HG03159 (cell line): Measurements from ENCODE around the gene DSTN.
"Not testable (repeated sequence)": the region's sequence is repeated elsewhere in the genome, so short reads cannot be mapped to it uniquely, and the experiment has no call there.

Experiments
- ATAC-seq: cut with Tn5 transposase; IDR thresholded peaks from one replicate; pipeline ENCODE4 v1.9.1; 2021; ENCODE audit warnings: mild to moderate bottlenecking, moderate library complexity; ENCODE audit not compliant: unreplicated experiment

Gene DSTN

DNA sequence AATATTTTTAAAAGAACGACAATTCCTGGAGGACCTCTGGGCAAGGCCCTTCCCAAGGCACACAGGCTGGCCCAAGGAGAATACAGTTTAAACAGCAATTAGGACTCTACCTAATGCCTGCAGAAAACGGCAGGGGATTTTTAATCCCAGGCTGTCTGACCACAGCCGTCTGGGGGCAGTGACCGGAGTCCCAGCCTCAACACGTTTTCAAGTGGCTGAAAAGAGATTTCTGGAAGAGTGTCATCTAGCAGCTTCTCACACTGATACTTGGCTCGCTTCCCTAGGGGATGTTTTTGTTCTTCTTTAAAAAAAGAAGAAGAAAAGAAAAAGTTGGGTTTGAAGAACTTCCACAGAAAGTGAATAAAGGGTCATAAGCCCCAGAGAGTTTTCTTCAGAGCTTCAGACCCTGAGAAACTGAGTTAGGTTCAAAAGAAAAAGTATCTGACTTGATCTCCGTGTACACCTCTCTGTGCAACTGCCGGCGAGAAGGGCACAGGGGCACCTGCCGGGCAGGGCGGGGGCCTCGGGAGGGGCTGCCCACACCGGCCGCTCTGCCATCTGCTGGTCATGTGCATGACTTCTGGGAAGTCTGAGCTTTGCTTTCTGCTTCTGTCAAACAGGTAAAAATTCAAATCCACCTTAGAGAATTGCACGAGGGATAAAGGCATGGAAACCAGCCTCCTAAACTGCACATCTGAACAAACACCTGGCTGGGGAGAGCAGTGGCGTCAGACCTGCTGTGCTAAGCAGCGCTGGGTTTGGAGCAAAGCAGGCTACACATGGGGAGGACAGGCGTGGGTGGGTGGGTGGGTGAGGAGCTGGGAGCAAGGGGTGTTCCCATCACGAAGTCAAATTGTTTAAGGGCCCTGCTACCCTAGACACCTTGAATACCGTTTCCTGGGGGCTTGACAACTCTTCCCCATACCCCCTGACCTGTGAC lies 79.2 kb downstream of the DSTN start:
- ATAC-seq = no peak

DNA sequence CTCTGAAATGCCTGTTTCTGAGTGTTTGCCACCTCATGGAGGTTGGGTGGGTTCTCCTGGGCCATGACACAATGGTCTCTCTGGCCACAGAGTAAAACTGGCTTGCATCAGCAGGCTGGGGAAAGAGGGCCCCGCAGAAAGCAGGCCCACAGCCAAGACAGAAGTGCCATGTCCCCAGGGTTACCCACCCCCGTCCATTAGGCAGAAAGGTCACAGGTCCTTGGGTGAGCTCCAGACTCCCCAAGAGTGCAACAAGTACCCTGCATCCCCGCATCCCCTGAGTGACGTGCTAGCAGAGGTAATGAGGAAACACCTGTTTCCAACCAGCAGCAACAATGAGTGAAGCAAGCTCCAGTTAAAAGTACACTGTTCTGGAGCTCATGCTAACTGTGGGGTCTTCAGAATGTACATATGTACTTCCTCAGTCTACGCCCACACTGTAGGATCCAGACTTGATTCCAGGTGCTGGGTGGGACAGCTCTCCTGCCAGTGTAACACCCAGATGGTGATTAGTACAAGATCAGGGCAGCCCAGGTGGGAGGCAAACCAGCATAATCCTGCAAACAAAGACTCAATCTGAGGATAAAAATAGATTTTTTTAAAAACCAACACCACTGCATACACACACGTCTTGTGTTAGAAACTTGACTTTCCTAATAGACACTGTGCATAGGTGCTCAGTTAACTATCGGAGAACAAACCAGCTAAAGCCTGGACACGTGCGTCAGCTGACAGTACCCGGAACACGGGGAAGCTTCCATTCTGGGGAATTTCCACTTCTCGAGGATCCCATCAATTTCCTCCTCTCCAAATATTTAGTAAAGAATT lies 80.6 kb downstream of the DSTN start:
- ATAC-seq = no peak

DNA sequence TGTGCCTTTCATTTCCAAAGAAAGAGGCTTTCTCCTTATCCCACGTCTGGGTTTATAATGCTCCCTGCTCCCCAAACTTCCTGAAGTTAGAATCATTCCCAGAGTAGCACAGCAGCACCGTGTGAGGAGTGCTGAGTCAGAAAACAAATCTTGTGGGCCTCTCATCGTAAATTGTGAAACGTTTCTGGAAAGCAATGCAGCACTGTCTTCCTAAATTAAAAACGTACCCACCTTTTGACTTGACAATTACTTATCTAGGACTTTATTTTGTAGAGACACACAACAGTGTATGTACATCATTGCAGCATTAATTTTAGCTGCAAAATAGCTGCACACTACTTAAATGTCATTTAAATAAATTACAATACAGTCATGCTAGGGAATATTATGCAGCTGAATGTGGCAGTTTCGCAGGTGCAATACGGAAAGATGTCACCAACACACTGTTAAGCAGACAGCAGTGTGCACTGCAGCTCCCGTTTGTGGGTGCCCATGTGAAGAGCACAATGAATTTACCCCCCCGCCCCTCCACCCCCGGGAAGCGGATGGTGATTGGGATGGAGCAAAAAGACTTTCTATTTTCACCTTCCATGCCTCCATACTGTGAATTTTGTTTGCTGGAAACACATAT lies 81.4 kb downstream of the DSTN start:
- ATAC-seq = no peak

DNA sequence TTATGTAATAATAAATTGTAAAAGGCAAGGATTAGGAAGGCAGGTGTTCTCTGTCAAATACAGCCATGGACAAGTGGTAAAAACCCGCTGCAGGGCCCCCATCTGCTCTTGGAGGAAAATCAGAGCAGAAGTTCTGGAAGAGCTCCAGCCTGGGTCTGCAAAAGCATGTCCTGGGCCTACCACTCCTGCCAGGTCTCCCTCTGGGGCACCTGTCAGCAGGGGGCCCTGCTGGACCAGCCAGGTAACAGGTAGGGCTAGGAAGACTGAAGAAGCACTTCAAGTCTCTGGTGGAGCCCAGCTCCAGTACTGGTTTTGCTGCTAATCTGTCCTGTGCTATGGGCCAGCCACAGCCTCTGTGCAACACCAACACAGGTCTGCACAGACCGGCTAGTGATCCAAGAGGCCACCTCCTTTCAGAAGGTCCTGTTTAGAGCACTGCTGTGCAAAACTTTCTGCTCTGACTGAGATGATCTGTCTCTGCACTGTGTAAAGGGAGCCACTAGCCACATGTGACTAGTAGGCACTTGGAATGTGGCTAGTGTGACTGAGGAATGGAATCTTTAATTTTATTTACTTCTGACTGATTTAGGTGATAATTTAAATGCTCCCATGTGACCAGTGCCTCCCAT lies 82.0 kb downstream of the DSTN start:
- ATAC-seq = no peak

DNA sequence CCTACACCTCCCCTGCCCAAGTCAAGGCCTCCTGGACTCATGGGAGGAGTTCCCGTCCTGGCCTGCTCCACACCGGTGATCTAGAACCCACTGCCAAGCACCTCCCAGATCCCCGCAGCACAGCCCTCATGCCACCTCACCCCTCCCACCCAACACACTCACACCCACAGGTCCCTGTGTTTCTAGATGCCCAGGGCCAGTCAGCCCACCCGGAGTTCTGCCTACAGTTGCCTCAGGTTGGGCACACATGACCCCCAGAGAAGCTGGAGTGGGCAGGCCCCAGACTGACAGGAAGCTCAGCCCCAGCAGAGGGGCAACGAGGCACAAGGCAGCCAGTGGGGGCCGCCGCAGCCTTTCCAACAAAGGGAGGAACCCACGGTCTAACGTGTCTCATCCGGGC lies 82.5 kb downstream of the DSTN start:
- ATAC-seq = no peak

DNA sequence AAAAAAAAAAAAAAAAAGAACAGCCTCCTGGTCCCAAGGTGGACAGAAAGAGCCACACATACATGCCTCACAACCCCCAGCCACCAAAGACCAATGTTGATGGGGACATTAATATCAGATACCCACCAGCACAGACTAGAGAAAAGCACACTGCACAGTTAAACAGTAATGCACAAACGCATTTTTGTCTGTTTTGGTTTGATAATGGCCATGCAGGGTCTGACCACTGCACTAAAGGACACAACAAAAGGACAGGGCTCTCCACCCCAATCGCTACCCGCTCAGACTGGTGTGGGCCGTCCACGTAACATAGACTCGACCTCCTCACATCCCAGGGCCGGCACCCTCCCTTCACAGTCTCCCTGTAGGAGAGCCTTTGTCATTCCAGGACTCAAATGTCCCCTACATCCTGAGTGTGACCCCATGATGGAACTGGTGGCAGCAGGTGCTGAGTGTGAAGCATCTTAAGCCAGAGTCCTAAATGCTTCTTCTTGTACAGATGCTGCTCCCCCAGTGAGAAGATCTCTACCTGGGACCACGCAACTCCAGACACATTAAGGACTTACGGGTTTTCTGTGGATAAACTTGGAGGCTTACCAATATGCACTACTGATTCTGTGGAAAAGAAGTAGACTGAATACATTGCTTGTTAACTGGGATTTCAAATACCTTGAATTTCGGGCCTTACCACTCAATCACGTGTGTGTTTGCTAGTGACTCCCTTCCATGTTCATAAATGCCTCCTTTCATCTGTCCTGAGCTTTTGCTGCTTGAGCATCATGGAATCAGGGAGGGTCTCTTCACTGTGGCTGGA lies 84.2 kb downstream of the DSTN start:
- ATAC-seq = no peak

DNA sequence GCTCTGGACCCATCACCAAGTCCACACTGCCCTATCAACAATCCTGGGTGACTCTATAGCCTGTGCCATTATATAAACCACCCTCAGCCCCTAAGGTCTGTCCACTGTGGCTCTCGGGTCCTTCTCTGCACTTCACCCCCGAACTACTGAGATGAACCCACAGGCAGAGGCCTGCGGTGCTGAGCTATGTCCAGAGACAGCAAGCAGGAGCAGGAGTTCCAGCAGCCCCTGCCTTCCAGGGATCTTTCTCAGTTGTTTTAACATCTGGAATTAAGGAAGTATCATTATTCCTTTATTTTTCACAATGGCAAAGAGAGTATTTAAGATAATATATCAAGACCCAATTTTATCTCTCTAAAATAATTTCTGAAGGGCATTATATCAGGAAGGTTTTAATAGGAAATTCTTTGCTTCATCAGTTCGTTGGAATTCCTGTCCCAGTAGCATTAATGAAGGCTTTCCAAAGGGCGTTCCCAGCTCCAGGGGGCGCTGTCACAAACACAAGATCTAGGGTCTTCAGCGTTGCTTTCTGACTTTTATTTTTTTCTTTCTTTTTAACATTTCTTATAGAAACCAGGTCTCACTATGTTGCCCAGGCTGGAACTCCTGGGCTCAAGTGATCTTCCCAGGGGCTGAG lies 84.9 kb downstream of the DSTN start:
- no peak for ATAC-seq

DNA sequence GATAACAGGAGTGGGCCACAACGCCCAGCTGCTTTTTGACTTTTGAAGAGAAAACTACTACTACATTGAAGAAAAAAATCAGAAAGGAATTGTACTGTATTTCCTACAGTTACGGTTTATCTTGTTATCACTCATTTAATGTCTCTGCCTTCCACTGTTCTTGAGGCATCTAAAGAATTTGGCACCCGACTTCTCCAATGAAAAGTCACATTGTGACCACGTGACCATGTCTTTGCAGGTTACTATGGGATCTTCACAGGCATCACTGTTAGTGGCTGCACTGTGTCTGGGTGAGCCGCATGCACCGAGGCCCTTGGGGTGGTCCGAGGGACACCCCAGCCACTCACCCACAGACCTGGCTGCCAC lies 85.4 kb downstream of the DSTN start:
- no peak for ATAC-seq

DNA sequence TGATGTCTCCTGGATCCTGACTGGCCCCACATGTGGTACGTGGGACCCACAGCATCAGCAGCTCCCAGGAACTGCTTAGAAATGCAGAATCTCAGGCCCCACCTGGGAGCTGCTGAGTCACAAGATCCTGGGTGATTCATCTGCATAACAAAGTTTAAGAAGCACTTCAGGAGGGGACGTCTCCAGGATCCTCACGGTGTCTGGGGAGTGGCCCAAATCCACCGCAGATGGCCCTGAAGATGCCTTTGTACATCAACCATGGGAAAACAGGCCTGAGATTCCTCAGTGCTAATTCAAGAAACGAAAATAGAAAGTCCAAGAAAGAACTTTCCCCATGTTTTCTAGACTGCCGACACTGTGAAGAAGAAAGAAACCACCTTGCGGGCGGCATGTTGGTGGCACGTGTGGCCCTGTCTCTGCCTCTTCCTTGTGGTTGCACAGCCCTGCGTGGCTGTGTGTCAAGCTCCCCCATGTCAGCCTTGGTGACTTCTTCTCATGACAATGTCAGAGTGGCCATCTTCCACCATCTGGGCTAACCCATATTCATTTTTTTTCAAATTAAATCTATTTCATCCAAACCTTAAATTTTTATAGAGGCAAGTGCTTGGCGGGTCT lies 86.1 kb downstream of the DSTN start:
- no peak for ATAC-seq

DNA sequence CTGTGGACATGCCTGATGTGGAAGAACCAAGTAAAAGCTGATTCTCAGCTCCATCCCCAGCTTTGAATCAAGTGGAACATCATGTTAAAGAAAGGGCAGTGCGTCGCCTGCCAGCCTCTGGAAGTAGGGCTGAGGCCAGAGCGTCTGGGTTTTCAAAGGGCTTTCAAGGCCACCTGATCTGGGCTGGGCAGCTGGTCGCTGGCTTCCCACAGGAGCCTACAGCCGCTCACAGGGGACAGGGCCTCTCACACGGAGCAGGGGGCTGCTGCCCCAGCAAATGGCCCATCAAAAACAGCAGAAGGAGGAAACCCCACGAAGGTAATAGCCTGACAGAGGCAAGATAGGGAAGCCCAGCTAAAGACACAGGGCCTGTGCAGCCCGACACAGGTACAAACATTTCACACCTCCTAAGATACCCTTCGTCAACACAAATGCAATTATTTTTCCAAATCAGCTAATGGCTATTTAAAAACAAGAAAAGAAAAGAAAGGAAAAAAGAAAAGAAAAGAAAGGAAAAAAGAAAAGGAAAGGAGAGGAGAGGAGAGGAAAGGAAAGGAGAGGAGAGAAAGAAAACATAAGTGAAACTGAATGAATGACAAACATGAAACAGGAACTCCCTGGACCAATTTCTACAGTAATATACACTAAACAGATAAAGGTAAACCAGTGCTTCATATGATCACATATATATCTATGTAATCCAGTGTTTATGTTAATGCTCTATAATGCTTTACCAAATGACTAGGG lies 87.4 kb downstream of the DSTN start:
- no peak for ATAC-seq

DNA sequence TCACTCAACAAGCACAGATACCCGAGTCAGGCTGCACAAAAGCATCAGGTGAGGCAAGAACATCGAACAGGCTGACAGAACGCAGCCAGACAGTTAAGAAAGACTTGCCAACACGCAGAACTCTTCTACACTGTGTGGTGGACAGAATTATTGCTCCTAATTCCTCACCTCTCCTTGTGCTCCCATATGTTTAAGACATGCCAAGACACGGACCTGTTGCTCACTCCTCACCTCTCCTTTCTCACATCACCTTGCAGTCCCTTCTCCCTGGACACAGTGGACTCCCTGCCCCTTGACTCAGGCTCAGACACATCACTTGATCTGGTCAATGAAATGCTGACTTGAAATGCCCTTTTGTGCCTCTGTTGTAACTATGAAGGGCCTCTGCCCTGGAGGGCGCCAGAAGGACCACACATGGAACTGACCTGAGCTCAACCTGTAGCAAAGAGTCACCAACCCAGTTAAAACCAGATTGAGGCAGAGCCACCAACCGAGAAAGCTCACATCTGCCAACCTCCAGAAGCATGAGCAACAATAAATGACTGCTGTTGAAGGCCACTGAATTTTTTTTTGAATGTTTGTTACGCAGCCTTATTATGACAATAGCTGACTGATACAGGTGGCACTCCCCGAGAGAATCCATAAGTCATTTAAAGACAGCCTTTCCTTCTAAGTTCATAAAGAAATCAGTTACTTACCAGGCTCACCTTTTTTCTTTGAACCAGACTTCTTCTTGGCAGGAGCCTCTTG lies 88.2 kb downstream of the DSTN start:
- ATAC-seq = no peak

DNA sequence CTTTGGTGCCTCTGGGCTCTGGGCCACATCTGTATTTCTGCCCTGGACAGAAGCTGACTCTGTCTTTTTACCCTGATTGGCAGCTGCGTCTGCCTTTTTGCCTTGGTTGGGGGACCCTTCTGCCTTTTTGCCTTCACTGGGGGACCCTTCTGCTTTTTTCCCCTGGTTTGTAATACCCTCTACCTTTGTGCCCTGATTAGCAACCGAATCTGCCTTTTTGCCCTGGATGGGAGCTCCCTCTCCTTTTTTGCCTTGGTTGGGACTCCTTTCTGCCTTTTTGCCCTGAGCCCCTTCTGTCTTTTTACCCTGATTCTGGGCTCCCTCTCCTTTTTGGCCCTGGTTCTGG lies 88.7 kb downstream of the DSTN start:
- no peak for ATAC-seq

DNA sequence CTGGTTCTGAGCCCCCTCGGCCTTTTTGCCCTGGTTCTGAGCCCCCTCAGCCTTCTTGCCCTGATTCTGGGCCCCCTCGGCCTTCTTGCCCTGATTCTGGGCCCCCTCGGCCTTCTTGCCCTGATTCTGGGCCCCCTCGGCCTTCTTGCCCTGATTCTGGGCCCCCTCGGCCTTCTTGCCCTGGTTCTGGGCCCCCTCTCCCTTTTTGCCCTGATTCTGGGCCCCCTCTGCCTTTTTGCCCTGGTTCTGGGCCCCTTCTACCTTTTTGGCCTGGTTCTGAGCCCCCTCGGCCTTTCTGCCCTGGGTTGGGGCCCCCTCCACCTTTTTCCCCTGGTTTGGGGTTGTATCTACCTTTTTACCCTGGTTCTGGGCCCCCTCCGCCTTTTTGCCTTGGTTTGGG lies 89.5 kb downstream of the DSTN start:
- not testable (repeated sequence) for ATAC-seq
